Caco-2 (cell line): ENCODE measurements around the gene NKD1. TPM values are rescaled to one million over a fixed set of nuclear protein-coding genes. Genes with fewer than 3 reads are reported as not detected.

Experiments used
- BruUV-seq: library from RNA; stranded (reverse); fragments of 400-500 nt; replicated peaks from 2 replicates; lab custom pipeline; 2021; lab: Mats Ljungman, UMichigan
- CTCF ChIA-PET: fragments of 300-600 bp; sonication (Branson Sonifier 250); formaldehyde crosslinking; loops from one replicate; lab custom pipeline; 2022; ENCODE audit warnings: antibody characterized with exemption; lab: Charles Lee
- POLR2A ChIA-PET: fragments of 300-600 bp; sonication (Branson Sonifier 250); formaldehyde crosslinking; loops from one replicate; lab custom pipeline; 2022; ENCODE audit warnings: antibody characterized with exemption; lab: Charles Lee
- DNase-seq, 2 experiments: peaks; one replicate each; pipeline versions ENCODE4 v3.0.0 to v3.0.0-alpha.2; 2020 to 2022
- H3K27me3 ChIP-seq: replicated peaks from 2 replicates; pipeline ENCODE4 v1.6.0; 2011; ENCODE audit warnings: low read length; ENCODE audit not compliant: control insufficient read depth, insufficient read depth
- H3K36me3 ChIP-seq: 2 replicates; pipeline ENCODE4 v1.5.1; 2011; ENCODE audit warnings: low read length; ENCODE audit not compliant: control insufficient read depth, insufficient read depth
- H3K4me1 ChIP-seq: fragments of 250-450 bp; sonication (Bioruptor Pico); 2 replicates; pipeline ENCODE4 v1.5.1; 2020; ENCODE audit warnings: mild to moderate bottlenecking
- H3K4me3 ChIP-seq: 2 replicates; pipeline ENCODE4 v1.5.1; 2011; ENCODE audit warnings: low read depth, mild to moderate bottlenecking, control low read depth, low read length
- H3K9me3 ChIP-seq: fragments of 250-450 bp; sonication (Bioruptor Pico); 2 replicates; pipeline ENCODE4 v1.5.1; 2020; ENCODE audit warnings: mild to moderate bottlenecking, moderate library complexity
- H3K27ac Mint-ChIP-seq: one replicate; pipeline ENCODE4 v1.8.0; 2022; ENCODE audit warnings: mixed read lengths; ENCODE audit not compliant: unreplicated experiment
- H3K27me3 Mint-ChIP-seq: one replicate; pipeline ENCODE4 v1.8.0; 2022; ENCODE audit warnings: mixed read lengths; ENCODE audit not compliant: insufficient read depth, unreplicated experiment
- H3K36me3 Mint-ChIP-seq: one replicate; pipeline ENCODE4 v1.8.0; 2022; ENCODE audit warnings: mild to moderate bottlenecking, mixed read lengths; ENCODE audit not compliant: insufficient read depth, unreplicated experiment
- H3K4me1 Mint-ChIP-seq: one replicate; pipeline ENCODE4 v1.8.0; 2022; ENCODE audit warnings: low read depth, mixed read lengths; ENCODE audit not compliant: unreplicated experiment
- H3K4me3 Mint-ChIP-seq: one replicate; pipeline ENCODE4 v1.8.0; 2022; ENCODE audit warnings: mild to moderate bottlenecking, moderate library complexity, mixed read lengths; ENCODE audit not compliant: unreplicated experiment
- H3K9me3 Mint-ChIP-seq: one replicate; pipeline ENCODE4 v1.8.0; 2022; ENCODE audit warnings: mixed read lengths; ENCODE audit not compliant: unreplicated experiment
- intact Hi-C: fragments of 100-400 bp; cut with micrococcal nuclease; formaldehyde crosslinking; loops from one replicate; pipeline ENCODE4 v1.10.0; 2022; ENCODE audit not compliant: unreplicated experiment
- total RNA-seq: library from RNA; stranded (reverse); gene quantifications from 2 replicates; pipeline ENCODE4 v1.2.3, GENCODE V29; 2022
- TF ChIP-seq, protein P1 (sequence below), 2 experiments: fragments of 200-600 bp in 1 of 2; IDR thresholded peaks; 1 replicate in 1 of 2; 2 replicates in 1 of 2; pipeline versions ENCODE4 v1.5.1 to v1.8.0; 2011 to 2022; ENCODE audit warnings: antibody characterized with exemption in 1 of 2, control low read depth in 1 of 2, inconsistent platforms in 1 of 2, low read depth in 1 of 2, low read length in 1 of 2, mild to moderate bottlenecking in 1 of 2, moderate library complexity in 1 of 2; ENCODE audit not compliant: insufficient read depth in 1 of 2, severe bottlenecking in 1 of 2, unreplicated experiment in 1 of 2

NKD1 gene
- total RNA-seq, 1 experiment from 2014 or later, result 54.9 TPM

GRCh38 chr16:50521246-50521900 is 26.8 kb upstream of the NKD1 start:
- no peaks in the 10 kb centered on the region for H3K27me3 Mint-ChIP-seq
- peaks cover 30% of the 10 kb centered on the region for H3K36me3 Mint-ChIP-seq
- H3K27ac Mint-ChIP-seq, result no peak overlapping the region
- H3K36me3 ChIP-seq, result no peaks in the 10 kb centered on the region
- CTCF ChIA-PET, result no interaction called here
- H3K4me1 ChIP-seq, result peaks cover 30% of the 10 kb centered on the region
- H3K9me3 Mint-ChIP-seq, result peaks cover 10% of the 10 kb centered on the region
- no peak overlapping the region for H3K4me3 ChIP-seq
- H3K4me1 Mint-ChIP-seq, result peaks cover 10% of the 10 kb centered on the region
- no peaks in the 10 kb centered on the region for H3K27me3 ChIP-seq
- peak overlapping the region; percentile 3 for H3K4me3 Mint-ChIP-seq
- no TSS peak for BruUV-seq
- TF ChIP-seq, protein P1, sequence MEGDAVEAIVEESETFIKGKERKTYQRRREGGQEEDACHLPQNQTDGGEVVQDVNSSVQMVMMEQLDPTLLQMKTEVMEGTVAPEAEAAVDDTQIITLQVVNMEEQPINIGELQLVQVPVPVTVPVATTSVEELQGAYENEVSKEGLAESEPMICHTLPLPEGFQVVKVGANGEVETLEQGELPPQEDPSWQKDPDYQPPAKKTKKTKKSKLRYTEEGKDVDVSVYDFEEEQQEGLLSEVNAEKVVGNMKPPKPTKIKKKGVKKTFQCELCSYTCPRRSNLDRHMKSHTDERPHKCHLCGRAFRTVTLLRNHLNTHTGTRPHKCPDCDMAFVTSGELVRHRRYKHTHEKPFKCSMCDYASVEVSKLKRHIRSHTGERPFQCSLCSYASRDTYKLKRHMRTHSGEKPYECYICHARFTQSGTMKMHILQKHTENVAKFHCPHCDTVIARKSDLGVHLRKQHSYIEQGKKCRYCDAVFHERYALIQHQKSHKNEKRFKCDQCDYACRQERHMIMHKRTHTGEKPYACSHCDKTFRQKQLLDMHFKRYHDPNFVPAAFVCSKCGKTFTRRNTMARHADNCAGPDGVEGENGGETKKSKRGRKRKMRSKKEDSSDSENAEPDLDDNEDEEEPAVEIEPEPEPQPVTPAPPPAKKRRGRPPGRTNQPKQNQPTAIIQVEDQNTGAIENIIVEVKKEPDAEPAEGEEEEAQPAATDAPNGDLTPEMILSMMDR (IDR thresholded peaks at IDR 0.05; ENCODE audit: insufficient read depth in 1 of 2, low read depth in 1 of 2, low read length in 1 of 2, severe bottlenecking in 1 of 2, unreplicated experiment in 1 of 2), result no peak
- intact Hi-C loops, result loop anchor here (2.0 kb wide), 1 partner anchor 15 kb away; no protein-coding TSS in a partner anchor
- peak in 1 of 2 experiments; percentile 14 for DNase-seq
- peaks cover 11% of the 10 kb centered on the region for H3K9me3 ChIP-seq
- POLR2A ChIA-PET, result no interaction called here

DNA sequence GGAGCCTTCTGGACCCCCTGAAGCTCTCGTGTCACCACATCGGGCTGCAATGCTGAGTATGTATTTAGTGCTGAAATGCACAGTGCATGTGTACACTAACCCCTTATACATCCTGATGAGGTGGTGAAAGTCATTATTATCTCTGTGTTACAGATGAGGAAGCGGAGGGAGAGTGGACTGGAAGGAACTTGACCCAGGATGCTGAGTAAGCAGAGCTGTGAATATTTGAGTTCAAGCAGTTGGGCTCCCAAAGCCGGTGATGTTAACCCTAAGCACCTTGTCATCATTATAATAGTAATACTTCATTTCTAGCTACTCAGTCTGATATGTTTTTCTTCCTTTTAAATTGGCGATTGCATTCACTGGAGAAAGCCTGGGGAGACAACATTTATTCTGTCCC is 25.9 kb upstream of the NKD1 start:
- peaks cover 1% of the 10 kb centered on the region for H3K9me3 ChIP-seq
- H3K4me3 ChIP-seq, result no peak overlapping the region
- H3K4me3 Mint-ChIP-seq, result no peak overlapping the region
- TF ChIP-seq, protein P1 (IDR thresholded peaks at IDR 0.05; ENCODE audit: insufficient read depth in 1 of 2, low read depth in 1 of 2, low read length in 1 of 2, severe bottlenecking in 1 of 2, unreplicated experiment in 1 of 2), result no peak
- H3K27ac Mint-ChIP-seq, result no peak overlapping the region
- DNase-seq, result no peak
- H3K27me3 Mint-ChIP-seq, result no peaks in the 10 kb centered on the region
- ChIA-PET POLR2A (interaction anchor here (0.9 kb wide), 1 partner anchor 9 kb away, joined by 3 read pairs; no protein-coding TSS in a partner anchor), CTCF (no interaction called here)
- peaks cover 30% of the 10 kb centered on the region for H3K4me1 ChIP-seq
- BruUV-seq, result no TSS peak
- no peaks in the 10 kb centered on the region for H3K36me3 ChIP-seq
- H3K9me3 Mint-ChIP-seq, result peaks cover under 1% of the 10 kb centered on the region
- H3K4me1 Mint-ChIP-seq, result peaks cover 10% of the 10 kb centered on the region
- intact Hi-C loops, result no loop called here
- no peaks in the 10 kb centered on the region for H3K27me3 ChIP-seq
- peaks cover 27% of the 10 kb centered on the region for H3K36me3 Mint-ChIP-seq

DNA sequence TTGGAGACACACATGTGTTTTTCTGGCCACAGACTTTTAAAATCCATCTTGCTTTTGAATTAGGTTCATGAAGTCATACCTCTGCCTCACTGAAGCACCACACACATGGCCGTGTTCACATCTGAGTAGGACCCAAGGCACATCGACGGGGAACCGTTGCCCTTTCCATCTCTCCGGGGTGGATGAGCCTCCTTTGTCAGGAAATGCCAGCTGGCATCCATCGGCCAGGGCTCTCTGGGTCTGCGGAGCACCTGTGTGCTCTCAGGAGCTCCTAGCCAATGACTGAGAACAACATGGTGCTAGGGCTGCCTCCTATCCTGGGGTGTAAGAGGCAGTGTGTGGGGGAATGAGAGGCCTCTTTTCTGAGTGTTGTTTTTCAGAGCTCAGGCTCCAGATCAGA is 24.5 kb upstream of the NKD1 start:
- POLR2A ChIA-PET, result no interaction called here
- CTCF ChIA-PET, result no interaction called here
- peaks cover 32% of the 10 kb centered on the region for H3K36me3 Mint-ChIP-seq
- peaks cover 30% of the 10 kb centered on the region for H3K4me1 ChIP-seq
- peaks cover under 1% of the 10 kb centered on the region; the same call in 1 of the 2 replicates for H3K9me3 ChIP-seq
- H3K27me3 ChIP-seq, result no peaks in the 10 kb centered on the region
- TF ChIP-seq, protein P1 (IDR thresholded peaks at IDR 0.05; ENCODE audit: insufficient read depth in 1 of 2, low read depth in 1 of 2, low read length in 1 of 2, severe bottlenecking in 1 of 2, unreplicated experiment in 1 of 2), result no peak
- H3K9me3 Mint-ChIP-seq, result peaks cover 7% of the 10 kb centered on the region
- H3K4me3 Mint-ChIP-seq, result no peak overlapping the region
- H3K27ac Mint-ChIP-seq, result no peak overlapping the region
- H3K4me1 Mint-ChIP-seq, result peaks cover 10% of the 10 kb centered on the region
- H3K4me3 ChIP-seq, result no peak overlapping the region
- intact Hi-C loops, result no loop called here
- DNase-seq, result peak in 1 of 2 experiments; percentile 13
- BruUV-seq, result no TSS peak
- H3K27me3 Mint-ChIP-seq, result no peaks in the 10 kb centered on the region
- no peaks in the 10 kb centered on the region; the same call in 1 of the 2 replicates for H3K36me3 ChIP-seq
